GM19193 (cell line): ENCODE results near the gene TMEM198.

Experiments used
- POLR2A ChIP-seq: IDR thresholded peaks from 4 replicates; pipeline ENCODE4 v1.6.1; 2011; ENCODE audit not compliant: insufficient read depth, insufficient read length; ENCODE audit errors: extremely low read depth

TMEM198 gene

DNA sequence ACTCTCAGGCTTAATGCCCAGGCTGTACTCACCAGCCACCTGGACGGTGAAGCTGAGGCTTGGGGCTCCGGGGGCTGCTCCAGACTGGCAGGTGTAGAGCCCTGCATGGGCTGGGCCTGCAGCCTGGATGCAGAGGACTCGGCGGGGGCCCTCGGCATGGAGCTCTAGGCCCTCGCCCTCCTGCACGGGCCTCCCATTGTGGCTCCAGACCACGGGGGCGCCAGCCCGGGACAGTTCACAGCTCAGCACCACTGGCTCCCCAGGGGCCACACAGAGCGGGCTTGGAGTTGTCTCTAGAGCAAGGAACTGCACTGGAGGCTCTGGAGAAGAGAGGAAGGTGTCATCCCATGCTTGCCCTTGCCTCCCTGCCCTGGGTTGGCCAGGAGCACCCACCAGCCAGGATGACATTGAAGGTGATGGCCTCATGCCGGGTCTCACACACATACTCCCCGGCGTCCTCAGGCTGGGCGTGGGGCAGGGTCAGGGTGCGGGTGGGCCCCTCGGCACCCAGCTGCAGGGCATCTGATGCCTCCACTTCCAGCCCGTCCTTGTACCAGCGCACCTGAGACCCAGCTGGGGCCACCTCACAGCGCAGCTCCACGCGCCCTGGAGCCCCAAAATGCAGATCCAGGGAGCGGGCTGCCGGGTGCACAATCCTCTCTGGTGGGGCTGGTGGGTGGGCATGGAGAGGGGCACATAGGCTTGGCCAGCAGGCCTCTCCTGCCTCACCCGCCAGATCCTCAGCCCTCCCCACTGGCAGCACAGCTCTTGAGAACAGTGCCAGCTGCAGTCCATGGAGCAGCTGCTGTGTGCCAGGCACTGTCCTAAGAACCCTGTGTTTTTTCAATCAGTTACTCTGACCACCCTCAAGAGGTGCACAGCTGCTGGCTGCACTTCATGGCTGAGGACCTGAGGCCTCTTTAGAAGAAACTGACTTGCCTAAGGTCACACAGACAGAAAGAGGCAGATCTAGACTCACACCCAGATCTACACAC is 14.3 kb downstream of the TMEM198 start:
- no peak for TF ChIP-seq POLR2A

DNA sequence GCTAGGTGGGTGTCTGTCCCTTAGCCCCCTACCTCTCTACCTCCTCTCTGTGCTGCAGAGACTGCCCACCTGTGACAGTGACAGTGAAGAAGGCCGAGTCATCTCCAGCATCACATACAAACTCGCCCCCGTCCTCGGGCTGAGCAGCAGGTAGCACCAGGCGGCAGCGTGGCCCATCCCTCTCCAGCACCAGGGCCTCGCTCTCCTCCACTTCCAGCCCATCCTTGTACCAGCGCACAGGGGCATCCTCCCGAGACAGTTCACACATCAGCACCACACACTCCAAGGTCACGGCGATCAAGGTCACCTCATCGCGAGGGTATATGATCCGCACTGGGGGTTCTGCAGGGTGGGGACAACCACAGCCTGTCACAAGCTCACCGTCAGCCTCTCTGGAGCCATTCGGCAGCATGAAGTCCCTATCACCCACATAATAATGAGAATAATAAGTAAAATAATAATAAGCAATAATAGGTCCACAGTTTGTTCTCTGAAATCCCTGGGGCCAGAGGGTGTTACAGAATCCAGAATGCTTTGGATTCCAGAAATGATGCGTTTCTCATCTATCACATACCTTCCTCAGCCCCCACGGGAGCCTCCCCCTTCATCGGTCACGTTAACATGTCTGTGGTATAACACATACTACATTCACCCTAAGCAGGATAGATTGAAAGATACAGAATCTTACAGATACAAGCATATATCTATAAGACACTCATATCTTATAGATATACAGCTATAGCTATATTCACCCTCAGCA is 15.5 kb downstream of the TMEM198 start:
- no peak for TF ChIP-seq POLR2A

DNA sequence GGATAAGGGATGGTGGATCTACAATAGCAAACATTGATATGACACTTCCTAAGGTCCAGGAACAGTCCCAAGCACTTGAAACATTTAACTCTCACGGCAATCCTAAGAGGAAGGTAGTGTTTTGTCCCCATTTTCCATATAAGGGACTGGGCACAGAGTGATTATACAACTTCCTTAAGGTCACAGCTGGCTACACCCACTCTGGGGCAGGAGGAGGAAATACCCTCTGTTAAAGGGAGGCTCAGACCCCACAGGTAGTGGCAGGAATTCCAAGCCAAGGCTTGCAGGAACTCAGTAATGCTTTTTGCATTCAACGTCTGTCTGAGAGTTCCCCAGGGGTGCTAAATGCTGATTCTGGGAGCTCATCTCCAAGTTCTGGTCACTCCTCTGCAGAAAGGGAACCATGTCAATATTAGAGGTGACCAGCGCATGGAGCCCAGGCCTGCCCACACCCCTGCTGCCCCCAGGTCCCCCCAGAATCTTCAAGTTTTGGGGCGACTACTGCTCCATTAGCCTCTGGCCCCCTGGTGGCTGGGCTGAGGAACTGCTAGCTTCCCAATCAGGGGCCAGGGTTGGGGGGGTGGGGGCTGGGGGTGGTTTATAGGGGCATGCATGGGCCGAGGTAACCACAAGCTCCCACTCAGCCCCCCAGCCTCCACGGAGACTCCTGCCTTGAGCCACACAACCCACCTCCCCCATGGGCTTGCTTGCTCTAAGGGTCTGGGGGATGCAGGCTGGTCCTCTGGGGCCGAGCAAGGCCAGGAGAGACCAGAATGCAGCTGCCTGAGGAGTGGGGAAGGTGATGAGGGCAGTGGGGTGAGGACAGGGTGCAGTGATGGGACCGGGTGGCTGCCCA is 16.4 kb downstream of the TMEM198 start:
- TF ChIP-seq POLR2A: no peak

DNA sequence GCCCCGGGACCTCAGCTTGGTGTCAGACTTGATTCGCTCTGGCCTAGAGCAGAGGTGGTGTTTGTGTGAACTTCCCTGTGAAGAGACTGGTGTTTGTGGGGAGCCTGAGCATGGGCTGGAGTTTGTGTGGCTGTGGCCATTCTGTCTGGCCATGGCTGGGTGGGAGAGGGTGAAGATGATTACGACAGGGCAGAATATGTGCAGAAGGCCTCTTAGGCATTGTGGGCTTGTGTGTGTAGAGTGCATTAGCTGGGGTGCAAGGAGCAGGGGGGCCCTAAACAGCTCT is 17.0 kb downstream of the TMEM198 start:
- TF ChIP-seq POLR2A: no peak

DNA sequence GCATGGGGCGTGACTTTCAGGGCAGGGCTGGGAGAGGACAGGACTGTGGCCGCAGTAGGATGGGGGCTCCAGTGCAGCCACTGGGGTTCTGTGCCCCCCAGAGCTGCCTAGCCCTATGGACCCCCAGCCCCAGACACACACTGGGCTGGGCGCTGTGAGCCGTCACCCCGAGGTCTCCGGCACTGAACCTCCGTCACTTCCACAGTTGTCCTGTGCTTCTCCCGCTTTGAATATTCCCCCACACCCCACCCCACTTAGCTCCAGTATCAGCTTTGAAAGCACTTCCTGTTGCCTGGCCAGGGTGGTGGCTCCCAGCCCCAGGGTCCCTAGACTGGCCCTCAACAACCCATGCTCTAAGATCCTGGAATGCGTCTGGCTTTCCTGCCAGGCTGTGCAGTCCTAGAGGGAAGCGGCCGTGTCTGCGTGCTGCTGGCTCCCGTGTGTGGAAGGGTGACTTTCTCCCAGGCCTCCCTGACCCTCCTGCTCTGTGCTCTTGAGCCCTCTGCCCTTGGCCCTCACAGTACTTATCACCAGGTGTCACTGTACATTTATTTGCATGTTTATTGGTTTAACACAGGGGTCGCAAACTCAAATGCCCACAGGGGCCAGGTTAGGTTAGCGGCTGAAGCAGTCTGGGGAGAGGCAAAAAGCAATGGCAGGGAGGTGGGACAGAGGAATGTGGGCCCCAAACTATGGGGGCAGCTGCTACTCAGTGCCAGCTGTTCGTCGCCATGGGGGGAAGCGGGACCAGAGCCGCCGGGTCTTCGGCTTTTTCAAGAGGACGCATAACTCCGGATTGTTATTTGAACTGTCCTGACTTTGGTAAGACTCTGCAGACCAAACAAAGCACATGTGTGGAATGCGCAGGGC is 17.6 kb downstream of the TMEM198 start:
- TF ChIP-seq POLR2A: no peak

DNA sequence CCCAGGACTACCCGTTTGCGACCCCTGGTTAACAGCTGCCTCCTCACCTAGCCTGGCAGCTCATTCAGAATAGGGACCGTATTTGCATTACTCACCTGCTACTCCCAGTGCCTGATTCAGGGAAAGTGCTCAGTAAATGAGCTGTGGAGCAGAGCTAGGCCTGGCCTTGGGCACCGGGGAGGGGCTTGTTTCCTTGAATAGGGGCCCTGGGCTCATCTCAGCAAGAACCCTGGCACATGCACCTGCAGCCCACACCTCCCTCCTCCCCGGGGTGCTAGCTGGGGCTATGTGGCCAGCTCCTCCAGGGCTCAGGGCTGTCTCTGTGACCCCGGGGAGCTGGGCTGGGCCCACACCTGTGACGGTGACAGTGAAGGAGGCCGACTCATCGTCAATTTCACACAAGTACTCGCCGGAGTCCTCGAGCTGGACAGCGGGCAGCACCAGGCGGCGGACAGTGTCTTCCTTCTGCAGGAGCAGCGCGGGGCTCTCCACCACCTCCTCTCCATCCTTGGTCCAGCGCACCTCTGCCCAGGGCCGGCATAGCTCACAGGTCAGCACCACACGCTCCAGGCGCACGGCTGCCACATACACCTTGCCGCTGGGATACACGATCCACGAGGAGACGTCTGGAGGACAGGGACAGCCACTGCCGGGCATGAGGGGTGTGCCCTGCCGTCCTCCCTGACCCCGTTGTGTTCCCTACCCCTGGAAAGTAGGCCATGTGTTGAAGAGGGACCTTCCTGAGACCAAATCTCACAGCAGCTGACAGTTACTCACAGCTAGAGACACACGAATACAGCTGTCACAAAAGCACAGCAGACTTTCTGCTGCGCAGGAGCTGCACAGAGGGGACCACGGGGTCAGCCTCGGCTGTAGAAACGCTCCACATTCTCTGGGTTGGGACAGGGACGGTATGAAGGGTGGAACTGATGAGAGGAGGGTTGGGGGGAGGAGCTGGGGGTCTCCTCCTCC is 18.5 kb downstream of the TMEM198 start:
- no peak for TF ChIP-seq POLR2A

DNA sequence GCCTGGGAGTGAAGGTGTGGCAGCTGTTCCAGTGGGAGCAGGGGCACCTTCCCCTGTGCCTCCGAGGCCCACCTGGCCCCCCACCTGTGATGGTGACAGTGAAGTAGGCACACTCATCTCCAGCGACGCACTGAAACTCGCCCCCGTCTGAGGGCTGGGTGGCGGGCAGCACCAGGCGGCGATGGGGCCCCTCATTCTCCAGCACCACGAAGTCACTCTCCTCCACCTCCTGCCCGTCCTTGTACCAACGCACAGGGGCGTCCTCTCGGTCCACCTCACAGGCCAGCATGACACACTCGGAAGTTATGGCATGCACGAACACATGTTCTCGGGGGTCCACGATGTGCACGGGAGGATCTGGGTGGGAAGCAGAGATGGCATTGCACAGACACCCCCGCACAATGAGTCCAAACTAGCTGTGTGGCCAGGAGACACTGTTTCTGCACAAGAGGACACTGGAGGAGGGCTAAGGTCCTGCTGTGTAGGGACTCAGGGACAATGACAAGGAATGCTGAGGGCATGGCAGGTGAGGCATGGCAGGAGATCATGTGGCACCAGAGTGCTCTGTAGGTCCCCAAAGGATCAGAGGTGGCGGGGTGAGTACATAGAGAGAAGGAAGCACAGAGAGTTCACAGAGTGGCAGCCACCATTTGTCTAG is 19.6 kb downstream of the TMEM198 start:
- no peak for TF ChIP-seq POLR2A

DNA sequence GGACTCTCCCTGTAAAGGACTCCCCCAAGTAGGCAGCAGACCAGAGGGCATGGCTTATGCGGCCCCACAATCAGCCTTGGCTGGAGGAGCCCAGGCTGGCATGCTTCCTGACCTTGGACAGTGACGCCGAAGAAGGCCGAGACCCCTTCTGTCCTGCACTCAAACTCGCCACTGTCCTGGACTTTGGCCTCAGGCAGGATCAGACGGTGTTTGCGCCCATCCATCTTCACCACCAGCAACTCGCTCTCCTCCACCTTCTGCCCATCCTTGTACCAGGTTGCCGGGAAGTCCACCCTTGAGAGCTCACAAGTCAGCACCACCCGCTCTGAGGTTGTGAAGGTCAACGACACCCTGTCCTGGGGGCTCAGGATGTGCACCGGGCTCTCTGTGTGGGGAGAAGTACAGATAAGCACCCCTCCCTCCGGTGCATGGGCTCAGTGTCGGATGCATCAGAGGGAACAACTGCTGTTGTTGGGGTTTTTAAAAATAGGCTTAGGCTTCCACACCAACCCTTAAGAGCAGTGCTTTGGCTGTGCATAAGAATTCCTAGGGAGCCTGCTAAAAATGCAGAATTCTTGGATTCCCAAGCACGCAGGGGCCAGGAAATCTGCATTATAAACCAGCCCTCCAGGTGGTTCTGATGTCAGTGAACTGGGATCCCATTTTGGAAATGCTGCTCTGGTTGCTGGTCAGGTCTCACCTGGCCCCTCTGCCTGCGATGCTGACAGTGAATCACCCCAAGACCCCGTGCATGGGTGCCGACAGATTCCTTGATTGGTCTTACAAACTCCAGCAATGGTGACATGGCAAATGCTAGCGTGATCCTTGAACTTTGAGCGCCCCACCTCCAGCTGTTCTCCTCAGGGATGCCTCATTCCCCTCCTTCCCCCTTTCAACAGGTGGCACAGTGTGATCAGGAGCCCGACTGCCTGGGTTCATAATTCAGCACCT is 21.6 kb downstream of the TMEM198 start:
- no peak for TF ChIP-seq POLR2A

DNA sequence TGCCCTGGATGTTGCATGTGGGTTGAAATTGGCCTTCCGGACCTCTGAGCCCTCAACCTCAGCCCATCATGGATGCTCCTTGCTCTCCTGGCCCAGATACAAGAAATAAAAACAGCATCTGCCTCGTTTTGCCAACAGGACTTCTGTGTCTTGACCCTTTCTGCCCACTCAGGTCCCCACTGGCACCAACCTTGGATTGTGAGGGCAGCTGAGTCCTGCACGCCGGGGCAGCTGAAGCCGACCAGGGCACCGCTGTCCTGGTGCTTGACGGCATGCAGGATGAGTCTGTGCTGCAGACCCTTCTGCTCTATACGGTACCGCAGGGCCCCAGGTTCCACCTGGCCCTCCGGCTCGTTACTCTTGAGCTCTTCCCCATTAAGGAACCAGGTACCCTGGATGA is 22.8 kb downstream of the TMEM198 start:
- no peak for TF ChIP-seq POLR2A

DNA sequence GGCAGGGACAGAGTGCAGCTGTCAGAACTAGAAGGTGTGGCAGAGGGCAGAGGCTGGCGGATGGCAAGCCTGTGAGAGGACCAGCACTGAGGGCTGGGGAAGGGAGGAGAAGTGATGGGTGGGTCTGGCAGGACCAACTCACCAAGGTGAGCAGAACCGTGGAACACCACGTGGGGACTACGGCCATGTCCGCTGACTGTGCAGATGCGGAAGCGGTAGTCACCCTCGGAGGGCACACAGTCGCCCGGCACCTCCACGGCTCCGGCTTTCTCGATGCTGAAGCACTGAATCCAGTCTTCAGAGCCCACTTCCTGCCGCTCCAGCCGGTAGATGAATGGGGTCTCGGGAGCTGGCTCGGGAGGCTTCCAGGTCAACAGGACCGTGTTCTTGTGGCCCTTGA is 23.3 kb downstream of the TMEM198 start:
- TF ChIP-seq POLR2A: no peak

DNA sequence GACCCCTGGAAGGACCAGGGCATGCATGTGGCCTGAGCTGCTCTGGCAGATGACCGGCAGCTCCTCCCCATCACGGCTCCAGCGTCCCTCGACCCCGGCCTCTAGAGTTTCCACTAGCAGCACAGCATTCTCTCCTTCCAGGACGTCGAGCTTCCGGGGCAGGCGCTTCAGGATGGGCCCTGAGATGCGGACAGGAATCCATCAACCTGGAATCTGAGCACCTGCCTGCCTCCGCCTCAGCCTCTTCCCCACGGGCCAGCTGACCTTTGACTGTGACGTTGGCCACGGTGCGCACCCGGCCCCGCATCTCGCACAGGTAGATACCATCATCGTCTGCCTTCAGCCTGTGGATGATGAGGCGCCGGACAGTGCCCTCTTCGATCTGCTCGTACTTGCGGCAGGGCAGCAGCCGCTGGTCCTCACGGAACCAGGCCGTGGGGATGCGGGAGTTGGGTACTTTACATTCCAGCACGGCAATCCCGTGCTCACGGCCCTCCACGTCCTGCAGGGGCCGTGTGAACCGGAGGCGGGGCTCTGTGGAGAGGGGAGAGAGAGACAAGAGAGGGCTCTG is 24.0 kb downstream of the TMEM198 start:
- TF ChIP-seq POLR2A: no peak
